RWPE2 (cell line): ENCODE measurements around the gene RASL11B.

Experiments
- ATAC-seq: fragments of 200-7000 bp; cut with Tn5 transposase; 3 replicates; pipeline ENCODE4 v1.9.1; 2021; ENCODE audit warnings: low read depth
- DNase-seq: peaks from one replicate; pipeline ENCODE4 v3.0.0-alpha.2; 2020; ENCODE audit warnings: low spot score
- H3K27ac ChIP-seq: fragments of 450-650 bp; 2 replicates; pipeline ENCODE4 v1.5.1; 2017; ENCODE audit warnings: mild to moderate bottlenecking; ENCODE audit not compliant: poor library complexity, severe bottlenecking
- H3K27me3 ChIP-seq: fragments of 250-450 bp; sonication (Bioruptor Pico); 2 replicates; pipeline ENCODE4 v1.5.1; 2021; ENCODE audit warnings: mild to moderate bottlenecking, moderate library complexity; ENCODE audit not compliant: insufficient read depth, poor library complexity, severe bottlenecking
- H3K36me3 ChIP-seq: fragments of 250-450 bp; sonication (Bioruptor Pico); 2 replicates; pipeline ENCODE4 v1.5.1; 2020; ENCODE audit warnings: low read depth, mild to moderate bottlenecking, moderate library complexity
- H3K4me1 ChIP-seq: fragments of 250-450 bp; sonication (Bioruptor Pico); 2 replicates; pipeline ENCODE4 v1.5.1; 2021; ENCODE audit warnings: mild to moderate bottlenecking, moderate library complexity; ENCODE audit not compliant: insufficient read depth, poor library complexity, severe bottlenecking
- H3K4me3 ChIP-seq: fragments of 250-450 bp; sonication (Bioruptor Pico); 2 replicates; pipeline ENCODE4 v1.5.1; 2021; ENCODE audit warnings: mild to moderate bottlenecking, moderate library complexity; ENCODE audit not compliant: severe bottlenecking
- H3K9me3 ChIP-seq: fragments of 250-450 bp; sonication (Bioruptor Pico); 2 replicates; pipeline ENCODE4 v1.5.1; 2021; ENCODE audit warnings: mild to moderate bottlenecking, moderate library complexity; ENCODE audit not compliant: severe bottlenecking
- CTCF ChIP-seq: fragments of 450-650 bp; IDR thresholded peaks from one replicate; pipeline ENCODE4 v1.5.1; 2017; ENCODE audit warnings: mild to moderate bottlenecking, moderate library complexity; ENCODE audit not compliant: poor library complexity, severe bottlenecking

The RASL11B gene

DNA sequence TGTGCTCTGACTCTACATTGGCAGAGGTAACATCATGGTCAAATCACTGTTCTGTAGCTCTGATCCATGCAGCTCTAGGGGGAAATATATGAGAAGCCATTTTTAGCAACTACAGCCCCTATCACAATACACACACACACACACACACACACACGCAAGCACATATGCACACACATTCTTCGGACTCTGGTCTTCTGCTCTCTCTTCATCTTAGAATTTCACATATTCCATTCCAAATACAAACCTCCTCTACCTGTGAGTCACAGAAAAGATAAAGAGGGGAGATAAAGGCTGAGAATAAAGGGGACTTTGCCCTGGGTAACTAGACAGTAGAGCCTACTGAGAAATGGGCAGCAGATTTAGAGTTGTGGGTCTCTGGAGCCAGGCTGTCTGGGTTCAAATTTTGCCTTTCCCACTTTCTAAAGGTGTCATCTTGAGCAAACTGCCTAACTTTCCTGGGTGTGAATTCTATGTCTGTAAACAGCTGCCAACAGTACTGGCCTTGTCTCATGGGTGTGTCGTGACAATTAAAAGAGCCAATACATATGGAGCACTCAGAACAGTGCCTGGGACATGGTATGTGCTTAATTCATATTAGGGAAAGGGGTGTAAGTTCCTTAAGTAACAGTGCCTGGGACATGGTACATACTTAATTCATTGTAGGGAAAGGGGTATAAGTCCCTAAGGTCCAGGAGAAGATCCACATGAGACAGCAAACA lies 11.6 kb upstream of the RASL11B start:
- TF ChIP-seq CTCF: no peak
- H3K4me1 ChIP-seq: no peaks in the 10 kb centered on the region
- H3K27ac ChIP-seq: no peak overlapping the region
- H3K9me3 ChIP-seq: no peaks in the 10 kb centered on the region
- H3K27me3 ChIP-seq: no peaks in the 10 kb centered on the region
- no peaks in the 10 kb centered on the region for H3K36me3 ChIP-seq
- no peak for ATAC-seq
- H3K4me3 ChIP-seq: no peak overlapping the region
- DNase-seq: no peak

- DNase-seq: no peak
- H3K9me3 ChIP-seq: no peaks in the 10 kb centered on the region
- no peaks in the 10 kb centered on the region for H3K36me3 ChIP-seq
- no peak for TF ChIP-seq CTCF
- no peaks in the 10 kb centered on the region for H3K4me1 ChIP-seq
- H3K27ac ChIP-seq: no peak overlapping the region
- no peaks in the 10 kb centered on the region for H3K27me3 ChIP-seq
- no peak for ATAC-seq
- no peak overlapping the region for H3K4me3 ChIP-seq
Measured at GRCh38 chr4:52852041-52852440, 10.1 kb upstream of the RASL11B start.

DNA sequence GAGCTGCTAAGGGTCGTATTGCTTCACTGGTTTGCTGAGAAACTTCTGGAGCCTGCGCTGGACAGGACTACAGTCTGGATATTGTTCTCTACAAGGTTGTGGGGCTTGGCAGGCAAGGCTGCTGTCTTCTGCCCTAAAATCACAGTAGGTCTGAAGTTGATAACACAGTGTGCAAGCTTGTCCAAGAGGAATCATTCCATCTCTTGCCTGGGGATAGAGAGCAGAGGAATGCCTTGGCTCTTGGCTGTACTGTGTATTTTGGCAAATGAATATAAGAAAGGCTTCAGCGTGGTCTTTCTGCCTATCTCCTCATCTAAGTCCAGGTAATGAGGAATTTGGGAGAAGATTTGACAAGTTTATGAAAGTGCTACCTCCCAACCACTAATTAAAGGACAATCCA lies 9.4 kb upstream of the RASL11B start:
- no peak for TF ChIP-seq CTCF
- DNase-seq: no peak

DNA sequence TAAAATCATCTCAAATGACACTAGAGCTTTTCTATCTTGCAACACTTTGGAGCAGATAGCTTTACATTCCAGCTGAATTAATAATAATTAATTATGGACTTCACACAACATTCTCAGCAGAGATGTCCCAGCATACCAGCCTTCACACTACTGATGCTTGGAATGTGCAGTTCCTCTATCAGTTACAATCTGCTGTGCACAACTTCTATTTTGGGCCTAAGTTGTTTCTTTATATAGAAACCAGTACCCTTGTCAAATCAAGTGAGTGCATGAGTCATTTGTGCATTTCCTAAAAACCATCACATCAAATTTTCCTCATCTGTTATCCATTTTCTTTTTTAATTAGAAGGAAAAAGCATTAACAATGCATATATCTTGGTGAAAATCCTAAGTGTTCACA lies 8.8 kb upstream of the RASL11B start:
- Histone ChIP-seq H3K27ac (no peak overlapping the region), H3K9me3 (no peaks in the 10 kb centered on the region), H3K27me3 (no peaks in the 10 kb centered on the region), H3K4me1 (no peaks in the 10 kb centered on the region), H3K36me3 (no peaks in the 10 kb centered on the region), H3K4me3 (no peak overlapping the region)
- no peak for TF ChIP-seq CTCF
- ATAC-seq (peak; percentile 27; the same call in 1 of the 3 replicates), DNase-seq (no peak)

More for the DNA sequence above, 9.4 kb upstream of the RASL11B start:
- no peaks in the 10 kb centered on the region for H3K27me3 ChIP-seq
- no peak overlapping the region for H3K4me3 ChIP-seq
- no peaks in the 10 kb centered on the region for H3K9me3 ChIP-seq
- H3K36me3 ChIP-seq: no peaks in the 10 kb centered on the region
- H3K4me1 ChIP-seq: no peaks in the 10 kb centered on the region
- no peak overlapping the region for H3K27ac ChIP-seq
- no peak for ATAC-seq

- DNase-seq (no peak), ATAC-seq (no peak)
- Histone ChIP-seq H3K27me3 (no peaks in the 10 kb centered on the region), H3K9me3 (no peaks in the 10 kb centered on the region), H3K4me1 (no peaks in the 10 kb centered on the region), H3K36me3 (no peaks in the 10 kb centered on the region), H3K27ac (no peak overlapping the region), H3K4me3 (no peak overlapping the region)
- no peak for TF ChIP-seq CTCF
Measured at GRCh38 chr4:52856801-52857200, 5.3 kb upstream of the RASL11B start.
